Osteocyte (in vitro differentiated cells): ENCODE results near the gene IRGC. TPM values are rescaled to one million over a fixed set of nuclear protein-coding genes. Genes with fewer than 3 reads are reported as not detected.

Experiments
- DNase-seq: peaks from one replicate; pipeline ENCODE4 v3.0.0; 2021; ENCODE audit warnings: mixed read lengths; ENCODE audit not compliant: unreplicated experiment; ENCODE audit errors: extremely low spot score
- H3K27ac Mint-ChIP-seq: one replicate; pipeline ENCODE4 v1.8.0; 2021; ENCODE audit warnings: mild to moderate bottlenecking, mixed read lengths; ENCODE audit not compliant: unreplicated experiment
- H3K27me3 Mint-ChIP-seq: one replicate; pipeline ENCODE4 v1.8.0; 2021; ENCODE audit warnings: mixed read lengths; ENCODE audit not compliant: unreplicated experiment
- H3K36me3 Mint-ChIP-seq: one replicate; pipeline ENCODE4 v1.8.0; 2021; ENCODE audit warnings: mixed read lengths; ENCODE audit not compliant: unreplicated experiment
- H3K4me1 Mint-ChIP-seq: one replicate; pipeline ENCODE4 v1.8.0; 2021; ENCODE audit warnings: mixed read lengths; ENCODE audit not compliant: unreplicated experiment
- H3K4me3 Mint-ChIP-seq: one replicate; pipeline ENCODE4 v1.8.0; 2021; ENCODE audit warnings: mild to moderate bottlenecking, moderate library complexity, mixed read lengths; ENCODE audit not compliant: unreplicated experiment
- H3K9me3 Mint-ChIP-seq: one replicate; pipeline ENCODE4 v1.8.0; 2021; ENCODE audit warnings: mixed read lengths; ENCODE audit not compliant: unreplicated experiment
- total RNA-seq: library from RNA; stranded (reverse); gene quantifications from 2 replicates; pipeline ENCODE4 v1.2.1, GENCODE V29; 2021
- TF ChIP-seq, protein P1 (sequence below): fragments of 200-600 bp; sonication (generic); IDR thresholded peaks from 2 replicates; pipeline ENCODE4 v1.5.0; 2021; ENCODE audit warnings: antibody characterized with exemption, mild to moderate bottlenecking, moderate library complexity

IRGC gene
- total RNA-seq, 1 donor from 2014 or later: not detected

DNA sequence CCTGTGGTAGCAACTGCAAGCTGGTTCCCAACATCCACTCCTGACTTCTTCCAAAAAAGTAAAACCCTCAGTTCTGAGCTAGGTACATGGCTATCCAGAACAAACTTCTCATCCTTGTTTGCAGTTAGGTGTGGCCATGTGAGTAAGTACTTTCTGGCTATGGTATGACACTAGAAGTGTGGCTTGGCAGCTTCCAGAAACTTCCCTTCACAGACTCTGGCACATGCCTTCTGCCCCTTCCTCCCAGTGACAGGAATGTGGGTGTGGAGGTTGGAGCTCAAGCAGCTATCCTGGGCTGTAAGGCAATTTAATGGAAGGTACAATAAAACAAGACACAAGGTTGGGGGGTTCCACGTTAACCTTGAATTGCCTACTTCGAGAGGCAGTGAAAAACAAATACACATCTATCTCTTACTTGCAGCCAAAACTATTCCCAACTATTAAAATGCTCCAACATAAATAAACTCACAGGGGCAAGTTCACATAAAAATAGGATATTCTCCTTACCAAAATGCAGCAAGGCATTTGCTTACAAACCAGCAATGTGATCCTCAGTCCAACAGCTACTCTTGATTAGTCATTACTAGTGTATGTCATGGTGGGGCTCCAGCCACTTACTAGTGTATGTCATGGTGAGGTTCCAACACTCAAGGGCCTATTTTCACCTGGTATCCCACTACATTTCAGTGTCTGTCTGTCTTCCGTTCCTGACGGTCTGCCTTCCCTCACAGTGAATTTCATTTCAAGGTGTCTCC, 35.8 kb downstream of the IRGC start:
- TF ChIP-seq, protein P1, sequence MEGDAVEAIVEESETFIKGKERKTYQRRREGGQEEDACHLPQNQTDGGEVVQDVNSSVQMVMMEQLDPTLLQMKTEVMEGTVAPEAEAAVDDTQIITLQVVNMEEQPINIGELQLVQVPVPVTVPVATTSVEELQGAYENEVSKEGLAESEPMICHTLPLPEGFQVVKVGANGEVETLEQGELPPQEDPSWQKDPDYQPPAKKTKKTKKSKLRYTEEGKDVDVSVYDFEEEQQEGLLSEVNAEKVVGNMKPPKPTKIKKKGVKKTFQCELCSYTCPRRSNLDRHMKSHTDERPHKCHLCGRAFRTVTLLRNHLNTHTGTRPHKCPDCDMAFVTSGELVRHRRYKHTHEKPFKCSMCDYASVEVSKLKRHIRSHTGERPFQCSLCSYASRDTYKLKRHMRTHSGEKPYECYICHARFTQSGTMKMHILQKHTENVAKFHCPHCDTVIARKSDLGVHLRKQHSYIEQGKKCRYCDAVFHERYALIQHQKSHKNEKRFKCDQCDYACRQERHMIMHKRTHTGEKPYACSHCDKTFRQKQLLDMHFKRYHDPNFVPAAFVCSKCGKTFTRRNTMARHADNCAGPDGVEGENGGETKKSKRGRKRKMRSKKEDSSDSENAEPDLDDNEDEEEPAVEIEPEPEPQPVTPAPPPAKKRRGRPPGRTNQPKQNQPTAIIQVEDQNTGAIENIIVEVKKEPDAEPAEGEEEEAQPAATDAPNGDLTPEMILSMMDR: no peak
- no peaks in the 10 kb centered on the region for H3K9me3 Mint-ChIP-seq
- peaks cover 27% of the 10 kb centered on the region for H3K36me3 Mint-ChIP-seq
- no peaks in the 10 kb centered on the region for H3K27me3 Mint-ChIP-seq
- H3K27ac Mint-ChIP-seq: peak overlapping the region; percentile 28
- no peak for DNase-seq
- H3K4me3 Mint-ChIP-seq: no peak overlapping the region
- H3K4me1 Mint-ChIP-seq: peaks cover 42% of the 10 kb centered on the region

DNA sequence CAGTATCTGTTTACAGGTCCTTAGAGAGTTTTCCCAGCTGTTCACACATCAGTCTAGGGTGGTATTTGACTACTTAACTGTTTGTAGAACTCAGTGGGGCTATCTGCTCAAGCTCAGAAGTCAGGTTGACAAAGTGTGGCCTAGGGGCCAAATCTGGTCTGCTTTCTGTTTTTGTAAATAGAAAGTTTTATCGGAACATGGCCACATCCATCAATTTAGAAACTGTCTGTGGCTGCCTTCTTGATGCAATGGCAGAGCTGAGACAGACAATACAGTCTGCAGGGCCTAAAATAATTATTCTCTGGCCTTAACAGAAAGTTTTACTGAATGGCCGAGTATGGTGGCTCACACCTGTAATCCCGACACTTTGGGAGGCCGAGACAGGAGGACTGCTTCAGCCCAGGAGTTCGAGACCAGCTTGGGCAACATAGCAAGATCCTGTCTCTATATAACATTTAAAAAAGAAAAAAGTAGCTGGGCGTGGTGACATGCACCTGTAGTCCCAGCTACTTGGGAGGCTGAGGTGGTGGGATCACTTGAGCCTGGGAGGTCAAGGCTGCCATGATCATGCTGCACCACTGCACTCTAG, 36.5 kb downstream of the IRGC start:
- Mint-ChIP-seq H3K9me3 (no peaks in the 10 kb centered on the region), H3K4me1 (peaks cover 49% of the 10 kb centered on the region), H3K36me3 (peaks cover 24% of the 10 kb centered on the region), H3K27ac (no peak overlapping the region), H3K27me3 (no peaks in the 10 kb centered on the region), H3K4me3 (no peak overlapping the region)
- no peak for DNase-seq
- TF ChIP-seq, protein P1: no peak

DNA sequence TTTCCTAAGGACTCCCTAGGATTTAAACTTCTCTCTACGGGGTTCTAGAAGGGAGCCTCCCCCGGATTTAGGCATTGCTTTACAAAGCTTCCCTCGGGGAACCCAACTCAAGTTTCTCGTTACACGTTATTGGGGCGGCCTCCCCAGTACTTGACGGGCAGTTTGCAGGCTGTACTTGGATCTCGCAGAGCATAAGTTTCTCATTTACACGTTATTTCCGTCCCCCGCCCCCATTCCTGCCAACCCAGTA, 38.3 kb downstream of the IRGC start:
- H3K27ac Mint-ChIP-seq: peak overlapping the region; percentile 100
- H3K9me3 Mint-ChIP-seq: no peaks in the 10 kb centered on the region
- TF ChIP-seq, protein P1: no peak

DNA sequence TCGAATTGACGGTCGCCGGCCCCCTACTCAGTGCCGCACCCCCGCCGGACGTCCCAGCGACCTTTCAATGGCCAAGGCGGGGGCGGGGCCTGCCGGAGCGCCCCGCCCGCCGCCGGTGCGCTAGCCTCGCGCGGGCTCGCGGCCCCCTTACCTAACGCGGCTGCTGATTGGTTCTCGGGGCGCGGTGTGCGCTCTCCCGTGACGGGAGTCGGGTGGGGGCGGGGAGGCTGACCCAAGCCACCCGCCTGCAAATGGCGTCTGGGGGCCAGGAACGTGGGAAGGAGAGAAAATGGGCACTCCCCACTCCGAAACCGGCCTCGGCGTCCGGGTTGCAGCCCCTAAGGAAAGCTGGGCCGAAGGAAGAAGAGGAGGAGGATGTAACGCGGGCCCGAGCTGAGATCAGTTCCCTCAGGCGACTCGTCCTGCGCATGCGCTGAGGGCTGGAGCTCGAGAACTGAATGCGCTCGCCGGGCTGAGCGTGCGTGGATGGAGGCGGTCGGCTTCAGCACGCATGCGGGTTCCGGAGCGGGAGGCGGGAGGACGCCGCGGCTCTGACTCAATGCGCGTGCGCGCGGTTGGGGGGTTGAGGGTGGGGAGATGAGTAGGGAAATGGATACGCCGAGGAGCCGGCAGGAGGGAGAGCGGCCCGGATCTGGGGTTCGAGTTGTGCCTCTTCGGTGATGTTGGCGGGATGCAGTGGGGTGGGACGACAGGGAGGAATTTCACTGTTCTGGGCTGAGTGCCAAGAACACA, 38.8 kb downstream of the IRGC start, which contains the start of gene SMG9:
SMG9 (minus strand) TSS at position 460 of the 753 bp plus-strand sequence. CDS start 4,221 bp downstream, outside the sequence.
- H3K9me3 Mint-ChIP-seq: no peaks in the 10 kb centered on the region
- peak within 1 kb of the TSS; percentile 97 for H3K4me3 Mint-ChIP-seq
- TF ChIP-seq, protein P1: no peak
- H3K4me1 Mint-ChIP-seq: peaks cover 69% of the 10 kb centered on the region
- H3K27me3 Mint-ChIP-seq: no peaks in the 10 kb centered on the region
- DNase-seq: peak; percentile 100
- peaks cover 10% of the 10 kb centered on the region for H3K36me3 Mint-ChIP-seq
- peak within 1 kb of the TSS; percentile 100 for H3K27ac Mint-ChIP-seq

More for the DNA sequence above, 38.3 kb downstream of the IRGC start:
- Mint-ChIP-seq H3K36me3 (peaks cover 13% of the 10 kb centered on the region), H3K27me3 (no peaks in the 10 kb centered on the region), H3K4me1 (peaks cover 64% of the 10 kb centered on the region), H3K4me3 (peak overlapping the region; percentile 97)
- DNase-seq: no peak
